WTC11 (cell line): Measurements from ENCODE around the gene CRABP2.

Source experiments
- ATF3 ChIP-seq: sonication (generic); formaldehyde crosslinking; conservative IDR thresholded peaks from 2 replicates; pipeline ENCODE4 v1.8.1; 2022; ENCODE audit warnings: mild to moderate bottlenecking, missing genetic modification reagents
- GABPB1 ChIP-seq: sonication (generic); formaldehyde crosslinking; IDR thresholded peaks from 2 replicates; pipeline ENCODE4 v1.8.1; 2023; ENCODE audit warnings: mild to moderate bottlenecking, missing genetic modification reagents
- NR1H2 ChIP-seq: sonication (generic); formaldehyde crosslinking; IDR thresholded peaks from 2 replicates; pipeline ENCODE4 v1.9.0; 2021; ENCODE audit warnings: mild to moderate bottlenecking, moderate library complexity, missing genetic modification reagents
- SMAD3 ChIP-seq: sonication (generic); formaldehyde crosslinking; IDR thresholded peaks from 2 replicates; pipeline ENCODE4 v1.8.0; 2022; ENCODE audit warnings: missing genetic modification reagents, mild to moderate bottlenecking, borderline replicate concordance
- TEAD4 ChIP-seq: sonication (generic); formaldehyde crosslinking; IDR thresholded peaks from 2 replicates; pipeline ENCODE4 v1.8.0; 2022; ENCODE audit warnings: mild to moderate bottlenecking, missing genetic modification reagents
- USF2 ChIP-seq: sonication (generic); formaldehyde crosslinking; IDR thresholded peaks from 2 replicates; pipeline ENCODE4 v1.8.1; 2023; ENCODE audit warnings: mild to moderate bottlenecking, missing genetic modification reagents, moderate library complexity
- ZBTB43 ChIP-seq: sonication (generic); formaldehyde crosslinking; IDR thresholded peaks from 2 replicates; pipeline ENCODE4 v1.8.1; 2023; ENCODE audit warnings: mild to moderate bottlenecking, missing genetic modification reagents
- ZNF232 ChIP-seq: sonication (generic); formaldehyde crosslinking; IDR thresholded peaks from 2 replicates; pipeline ENCODE4 v1.8.0; 2022; ENCODE audit warnings: mild to moderate bottlenecking, missing genetic modification reagents
- TF ChIP-seq, protein P1 (sequence below): sonication (generic); formaldehyde crosslinking; IDR thresholded peaks from 2 replicates; pipeline ENCODE4 v1.8.1; 2023; ENCODE audit warnings: mild to moderate bottlenecking, moderate library complexity, missing genetic modification reagents
- TF ChIP-seq, protein P2 (sequence below): sonication (generic); formaldehyde crosslinking; IDR thresholded peaks from 2 replicates; pipeline ENCODE4 v1.8.0; 2022; ENCODE audit warnings: mild to moderate bottlenecking, missing genetic modification reagents
- TF ChIP-seq, protein P3 (sequence below): fragments of 200-600 bp; IDR thresholded peaks from 2 replicates; pipeline ENCODE4 v1.8.0; 2022; ENCODE audit warnings: antibody characterized with exemption

- TF ChIP-seq ZNF232 (CRISPR knock-in tag) (no peak), TEAD4 (CRISPR knock-in tag) (no peak), SMAD3 (CRISPR knock-in tag) (no peak), ATF3 (CRISPR knock-in tag) (no peak), GABPB1 (CRISPR knock-in tag) (no peak), USF2 (CRISPR knock-in tag) (no peak), NR1H2 (CRISPR knock-in tag) (no peak), ZBTB43 (CRISPR knock-in tag) (no peak)
- TF ChIP-seq, protein P1, sequence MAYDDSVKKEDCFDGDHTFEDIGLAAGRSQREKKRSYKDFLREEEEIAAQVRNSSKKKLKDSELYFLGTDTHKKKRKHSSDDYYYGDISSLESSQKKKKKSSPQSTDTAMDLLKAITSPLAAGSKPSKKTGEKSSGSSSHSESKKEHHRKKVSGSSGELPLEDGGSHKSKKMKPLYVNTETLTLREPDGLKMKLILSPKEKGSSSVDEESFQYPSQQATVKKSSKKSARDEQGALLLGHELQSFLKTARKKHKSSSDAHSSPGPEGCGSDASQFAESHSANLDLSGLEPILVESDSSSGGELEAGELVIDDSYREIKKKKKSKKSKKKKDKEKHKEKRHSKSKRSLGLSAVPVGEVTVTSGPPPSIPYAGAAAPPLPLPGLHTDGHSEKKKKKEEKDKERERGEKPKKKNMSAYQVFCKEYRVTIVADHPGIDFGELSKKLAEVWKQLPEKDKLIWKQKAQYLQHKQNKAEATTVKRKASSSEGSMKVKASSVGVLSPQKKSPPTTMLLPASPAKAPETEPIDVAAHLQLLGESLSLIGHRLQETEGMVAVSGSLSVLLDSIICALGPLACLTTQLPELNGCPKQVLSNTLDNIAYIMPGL (CRISPR knock-in tag): no peak
- TF ChIP-seq, protein P2, sequence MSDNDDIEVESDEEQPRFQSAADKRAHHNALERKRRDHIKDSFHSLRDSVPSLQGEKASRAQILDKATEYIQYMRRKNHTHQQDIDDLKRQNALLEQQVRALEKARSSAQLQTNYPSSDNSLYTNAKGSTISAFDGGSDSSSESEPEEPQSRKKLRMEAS (CRISPR knock-in tag): no peak
- TF ChIP-seq, protein P3, sequence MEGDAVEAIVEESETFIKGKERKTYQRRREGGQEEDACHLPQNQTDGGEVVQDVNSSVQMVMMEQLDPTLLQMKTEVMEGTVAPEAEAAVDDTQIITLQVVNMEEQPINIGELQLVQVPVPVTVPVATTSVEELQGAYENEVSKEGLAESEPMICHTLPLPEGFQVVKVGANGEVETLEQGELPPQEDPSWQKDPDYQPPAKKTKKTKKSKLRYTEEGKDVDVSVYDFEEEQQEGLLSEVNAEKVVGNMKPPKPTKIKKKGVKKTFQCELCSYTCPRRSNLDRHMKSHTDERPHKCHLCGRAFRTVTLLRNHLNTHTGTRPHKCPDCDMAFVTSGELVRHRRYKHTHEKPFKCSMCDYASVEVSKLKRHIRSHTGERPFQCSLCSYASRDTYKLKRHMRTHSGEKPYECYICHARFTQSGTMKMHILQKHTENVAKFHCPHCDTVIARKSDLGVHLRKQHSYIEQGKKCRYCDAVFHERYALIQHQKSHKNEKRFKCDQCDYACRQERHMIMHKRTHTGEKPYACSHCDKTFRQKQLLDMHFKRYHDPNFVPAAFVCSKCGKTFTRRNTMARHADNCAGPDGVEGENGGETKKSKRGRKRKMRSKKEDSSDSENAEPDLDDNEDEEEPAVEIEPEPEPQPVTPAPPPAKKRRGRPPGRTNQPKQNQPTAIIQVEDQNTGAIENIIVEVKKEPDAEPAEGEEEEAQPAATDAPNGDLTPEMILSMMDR: no peak
These were observed 6.4 kb downstream of the CRABP2 start for GRCh38 chr1:156698995-156699394.
